ENCODE data around the gene NHSL2.

The NHSL2 gene

DNA sequence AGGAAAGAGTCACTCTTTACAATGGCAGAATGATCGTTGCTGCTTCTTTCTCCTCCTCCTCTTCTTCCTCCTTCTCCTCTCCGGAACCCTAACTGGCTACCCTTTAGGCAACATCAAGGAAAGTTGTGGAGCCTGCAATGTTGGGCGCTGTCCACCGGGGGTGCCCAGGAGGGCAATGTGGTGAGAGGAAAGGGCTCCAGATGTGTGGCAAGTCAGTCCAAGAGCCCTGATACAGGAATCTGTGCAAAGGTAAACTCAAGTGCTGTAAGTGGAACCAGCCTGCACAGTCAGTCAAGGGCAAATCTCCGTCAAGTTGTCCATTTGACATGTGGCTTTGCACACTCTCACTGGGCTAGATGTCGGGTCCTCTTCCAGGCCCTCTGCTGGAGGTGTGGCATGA, 218.2 kb downstream of the NHSL2 start:
- DNase-seq (ENCODE audit: low read depth in 2 of 2), result no peak

- DNase-seq (ENCODE audit: low read depth in 2 of 2), result no peak
Observed at GRCh38 chrX:72129661-72130060, 219.0 kb downstream of the NHSL2 start.

DNA sequence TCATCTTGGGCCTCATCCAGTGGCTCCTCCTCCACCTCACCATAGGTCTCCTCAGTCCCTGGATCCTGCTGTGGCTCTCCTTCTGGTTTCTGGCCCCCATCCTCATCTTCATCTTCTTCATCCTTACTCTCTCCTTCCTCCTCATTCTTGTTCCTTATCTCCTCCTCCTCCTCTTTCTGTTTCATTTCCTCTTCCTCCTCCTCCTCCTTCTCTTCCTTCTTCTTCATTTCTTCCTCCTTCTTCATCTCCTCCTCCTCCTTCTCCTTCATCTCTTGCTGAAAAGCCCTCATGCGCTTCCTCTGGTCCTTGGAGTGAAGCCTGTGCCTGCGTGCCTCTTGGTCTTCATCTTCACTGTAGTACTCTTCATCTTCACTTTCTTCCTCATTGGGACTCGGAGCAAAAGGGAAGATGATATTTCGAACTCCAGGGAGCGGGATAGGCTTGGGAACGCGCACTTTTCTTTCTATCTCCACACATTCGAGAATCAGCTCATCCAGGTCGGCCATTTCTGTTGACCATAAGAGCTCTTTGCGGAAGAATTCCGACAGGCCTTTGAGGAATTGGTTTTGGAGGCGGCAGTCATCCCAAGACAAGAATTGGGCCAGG, 219.6 kb downstream of the NHSL2 start:
- no peak for DNase-seq (ENCODE audit: low read depth in 2 of 2)

DNA sequence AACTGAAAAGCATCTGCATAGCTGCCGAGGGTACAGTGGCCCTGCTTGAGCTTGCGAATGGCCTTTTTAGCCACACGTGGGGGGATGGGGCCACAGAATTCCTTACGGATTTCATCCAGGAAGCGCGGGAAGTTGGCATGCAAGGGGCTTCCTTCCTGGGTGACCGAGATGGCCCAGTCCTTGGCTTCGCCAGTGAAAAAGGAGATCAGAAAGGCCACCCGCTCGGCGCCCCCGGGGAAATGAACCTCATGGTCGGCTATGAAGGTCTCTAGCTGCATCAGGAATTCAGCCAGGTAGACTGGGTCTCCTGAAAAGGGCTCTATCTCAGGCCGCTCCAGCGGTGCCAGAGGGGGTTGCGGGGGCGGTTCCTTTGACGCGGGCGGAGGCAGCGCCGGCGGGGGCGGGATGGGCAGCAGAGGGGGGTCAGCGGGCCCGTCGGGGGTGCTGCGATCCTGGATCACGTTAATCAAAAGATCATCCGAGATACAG, 220.2 kb downstream of the NHSL2 start:
- no peak for DNase-seq (ENCODE audit: low read depth in 2 of 2)

GRCh38 chrX:72131317-72132294, 221.0 kb downstream of the NHSL2 start, which contains the start of gene RTL5:
Gene RTL5 (minus strand): TSS chrX:72131915.
- peak; percentile 17 to 24 for DNase-seq (ENCODE audit: low read depth in 2 of 2)

DNA sequence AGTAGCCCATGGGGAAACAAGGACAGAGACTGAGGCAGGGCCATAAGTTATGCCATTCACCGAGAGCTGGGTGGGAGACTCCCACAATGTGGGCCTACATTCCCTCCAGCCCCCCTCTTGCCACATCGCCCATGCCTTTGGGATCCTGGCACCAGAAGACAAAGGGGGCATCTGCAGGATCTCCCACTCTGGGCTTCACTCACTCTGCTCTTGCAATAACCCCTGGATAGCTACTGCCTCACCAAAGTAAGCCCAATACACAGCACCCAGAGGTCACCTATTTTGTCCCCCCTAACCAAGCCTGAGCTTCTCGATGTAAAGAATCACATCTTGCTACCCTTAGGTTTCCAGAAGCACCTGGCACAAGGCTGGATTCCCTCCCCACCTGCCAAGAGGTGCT, 221.8 kb downstream of the NHSL2 start:
- DNase-seq (ENCODE audit: low read depth in 2 of 2), result no peak

- no peak for DNase-seq (ENCODE audit: low read depth in 2 of 2)
Observed at GRCh38 chrX:72133851-72134546, 223.4 kb downstream of the NHSL2 start.

- DNase-seq (ENCODE audit: low read depth in 2 of 2), result no peak
Observed at GRCh38 chrX:72137846-72138495, 227.3 kb downstream of the NHSL2 start.

DNA sequence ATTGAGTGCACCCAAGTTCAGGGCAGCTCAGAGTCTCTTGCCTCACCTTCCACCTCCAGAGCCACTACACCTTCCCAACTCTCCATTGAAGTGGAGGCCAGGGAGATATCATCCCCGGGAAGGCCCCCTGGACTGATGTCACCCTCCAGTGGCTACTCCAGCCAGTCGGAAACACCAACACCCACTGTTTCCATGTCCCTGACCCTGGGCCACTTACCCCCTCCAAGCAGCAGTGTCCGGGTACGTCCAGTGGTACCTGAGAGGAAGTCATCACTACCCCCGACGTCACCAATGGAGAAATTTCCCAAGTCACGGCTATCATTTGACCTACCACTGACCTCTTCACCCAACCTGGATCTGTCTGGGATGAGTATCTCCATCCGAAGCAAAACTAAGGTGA, 228.9 kb downstream of the NHSL2 start:
- no peak for DNase-seq (ENCODE audit: low read depth in 2 of 2)

GRCh38 chrX:72141372-72142004, 230.8 kb downstream of the NHSL2 start:
- DNase-seq (ENCODE audit: low read depth in 2 of 2), result no peak

DNA sequence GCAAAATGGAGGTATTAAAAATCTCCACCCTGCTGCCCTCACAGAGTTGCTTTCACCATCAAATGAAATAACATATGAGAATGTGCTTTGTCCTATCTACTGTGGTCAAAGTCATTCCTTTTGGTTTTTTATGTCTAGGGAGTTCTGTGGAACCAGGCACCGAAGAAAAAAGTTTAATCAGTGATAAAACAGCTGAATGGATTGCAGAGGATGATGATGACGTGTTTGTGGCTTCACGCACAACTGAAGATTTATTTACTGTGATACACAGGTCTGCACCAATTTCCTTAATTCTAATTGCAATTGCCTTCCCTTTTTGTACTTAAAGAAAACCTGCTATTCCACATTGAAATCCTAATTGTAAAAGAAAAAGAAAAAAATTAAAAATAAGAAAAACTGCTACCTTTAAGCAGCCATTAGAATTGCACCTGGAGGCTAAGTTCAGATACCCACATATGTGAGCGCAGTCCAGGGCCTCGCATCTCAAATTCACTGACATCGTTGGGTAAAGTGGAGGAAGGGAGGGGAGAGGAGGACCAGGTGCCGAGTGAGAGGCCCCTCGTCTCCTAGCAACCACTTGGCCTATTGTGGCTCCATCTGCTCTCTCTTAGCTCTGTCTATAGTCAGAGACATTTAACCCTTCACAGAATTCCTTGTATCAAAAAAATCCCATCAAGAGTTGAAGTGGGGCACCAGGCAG, 231.6 kb downstream of the NHSL2 start:
- DNase-seq (ENCODE audit: low read depth in 2 of 2), result no peak

DNA sequence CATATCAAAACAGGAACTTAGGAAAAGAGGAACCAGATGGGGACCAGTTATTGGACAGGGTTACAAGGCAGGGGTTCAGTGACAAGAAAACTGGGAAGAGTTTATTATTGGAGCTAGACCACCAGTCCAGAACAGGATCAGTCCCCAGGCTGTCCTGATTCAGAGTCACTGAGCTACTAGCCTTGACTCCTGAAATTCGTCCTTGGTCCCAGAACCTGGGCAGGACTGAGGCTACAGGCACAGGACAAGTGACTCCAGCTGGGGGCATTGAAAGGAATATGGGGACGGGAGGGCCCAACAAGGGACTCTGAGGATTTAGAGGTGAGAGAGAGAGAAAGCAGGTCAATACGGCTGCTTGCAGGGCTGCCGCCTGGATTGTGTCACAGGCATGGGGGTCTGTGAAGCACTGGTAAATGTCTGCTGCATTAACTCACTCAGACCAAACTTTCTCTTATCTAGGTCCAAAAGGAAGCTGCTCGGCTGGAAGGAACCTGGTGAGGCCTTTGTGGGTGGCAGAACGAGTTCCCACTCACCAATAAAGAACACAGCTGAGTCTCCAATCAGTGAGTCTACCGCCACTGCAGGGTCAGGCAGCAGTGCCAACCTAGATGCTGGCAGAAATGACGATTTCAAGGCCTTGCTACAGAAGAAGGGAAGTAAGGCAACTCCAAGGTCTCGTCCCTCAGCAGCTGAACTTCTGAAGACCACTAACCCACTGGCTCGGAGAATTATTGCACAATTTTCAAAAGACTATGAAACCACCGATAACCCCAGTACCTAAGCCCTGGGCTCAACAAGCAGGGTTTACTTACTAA, 232.4 kb downstream of the NHSL2 start:
- DNase-seq (ENCODE audit: low read depth in 2 of 2), result no peak

DNA sequence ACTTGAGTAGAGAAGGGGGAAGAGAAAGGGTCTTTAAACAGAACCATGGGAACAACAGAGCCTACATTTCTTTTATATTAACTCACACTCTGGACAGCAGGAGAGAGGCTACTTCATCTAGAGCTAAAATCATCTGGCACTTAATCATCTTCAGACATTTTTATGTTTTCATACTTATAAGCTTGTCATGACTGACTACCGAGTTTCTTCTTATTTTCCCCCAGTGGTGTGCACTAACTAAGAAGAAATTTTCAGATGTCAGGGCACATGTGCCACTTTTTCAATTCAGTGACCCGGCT, 232.9 kb downstream of the NHSL2 start:
- DNase-seq (ENCODE audit: low read depth in 2 of 2), result no peak

GRCh38 chrX:72145181-72145580, 234.5 kb downstream of the NHSL2 start:
- no peak for DNase-seq (ENCODE audit: low read depth in 2 of 2)

- no peak for DNase-seq (ENCODE audit: low read depth in 2 of 2)
Observed at GRCh38 chrX:72146527-72146926, 235.9 kb downstream of the NHSL2 start.

DNA sequence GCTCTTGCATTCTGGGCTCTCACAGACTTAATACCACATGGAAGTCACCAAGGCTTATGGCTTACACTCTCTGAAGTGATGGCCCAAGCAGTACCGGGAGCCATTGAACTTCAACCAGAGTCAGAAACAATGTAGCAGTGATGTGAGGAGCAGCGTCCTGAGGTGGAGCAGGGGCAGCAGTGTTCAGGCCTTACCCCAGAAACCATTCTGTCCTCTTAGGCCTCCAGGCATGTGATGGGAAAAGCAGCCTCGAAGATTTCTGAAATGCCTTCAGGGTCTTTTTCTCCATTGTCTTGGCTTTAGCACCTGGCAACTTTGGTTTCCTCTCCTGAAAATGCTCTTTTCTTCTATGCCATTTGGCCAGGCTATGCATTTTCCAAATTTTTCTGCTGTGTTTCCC, 248.1 kb downstream of the NHSL2 start:
- DNase-seq (ENCODE audit: low read depth in 2 of 2), result no peak

GRCh38 chrX:72159769-72160168, 249.1 kb downstream of the NHSL2 start:
- no peak for DNase-seq (ENCODE audit: low read depth in 2 of 2)

DNA sequence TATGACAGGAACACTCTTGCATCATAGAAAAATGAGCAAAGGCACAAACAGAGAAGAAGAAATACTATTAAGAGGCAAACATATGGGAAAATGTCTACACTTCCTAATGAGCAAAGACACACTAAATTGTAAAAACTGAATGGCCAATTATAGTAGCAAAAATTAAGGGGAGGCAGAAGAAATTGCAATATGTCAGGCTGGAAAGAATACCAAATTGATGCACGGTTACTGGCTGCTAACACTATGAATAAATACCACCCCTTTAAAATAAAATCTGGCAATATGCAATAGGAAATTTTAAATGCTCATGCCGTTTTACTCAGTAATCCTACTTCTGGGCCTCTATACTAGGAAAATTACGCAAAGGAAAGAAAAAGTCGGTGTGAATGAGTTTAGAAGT, 254.9 kb downstream of the NHSL2 start:
- no peak for DNase-seq (ENCODE audit: low read depth in 2 of 2)

DNA sequence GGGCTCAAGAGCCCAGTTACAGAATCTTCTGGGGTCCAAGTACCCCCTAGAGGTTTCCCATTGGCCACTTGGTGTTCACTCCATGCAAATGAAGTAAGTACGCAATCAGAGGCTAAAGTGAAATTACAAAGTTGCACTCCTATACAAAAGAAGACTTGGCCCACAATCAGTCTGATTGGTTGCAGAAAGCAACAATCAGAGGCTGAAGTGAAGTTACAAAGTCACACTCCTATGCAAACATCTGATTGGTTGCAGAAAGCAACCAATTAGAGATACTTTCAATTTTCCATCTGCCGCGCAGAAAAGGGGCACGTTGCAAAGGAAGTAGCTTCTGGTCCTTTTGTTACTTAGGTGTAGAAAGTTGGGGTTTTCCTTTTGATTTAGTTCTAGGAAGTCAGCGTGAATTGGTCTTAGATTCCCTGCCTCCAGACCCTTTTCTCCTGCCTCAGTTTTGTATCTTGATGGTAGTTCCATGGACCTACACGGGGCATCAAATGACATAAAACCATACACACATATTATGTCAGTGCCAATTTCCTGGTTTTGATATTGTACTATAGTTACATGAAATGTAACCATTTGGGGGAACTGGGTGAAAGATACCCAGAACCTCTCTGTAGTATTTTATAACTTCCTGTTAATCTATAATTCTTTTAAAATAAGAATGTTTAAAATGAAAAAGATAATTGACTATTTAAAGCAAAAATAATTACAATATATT, 258.5 kb downstream of the NHSL2 start:
- DNase-seq (ENCODE audit: low read depth in 2 of 2), result no peak

Measured in stimulated activated CD8-positive, alpha-beta memory T cell treated with anti-CD3 and anti-CD28 coated beads, Interleukin-2, amount 100 ng/mL, for 1 hour (primary cell).